Thoracic aorta (tissue), 2 donors: ENCODE data around the gene NSUN4. TPM values are rescaled to one million over a fixed set of nuclear protein-coding genes. Genes with fewer than 3 reads are reported as not detected.
"Not testable (repeated sequence)": the region's sequence is repeated elsewhere in the genome, so short reads cannot be mapped to it uniquely, and the experiment has no call there.

Experiments
- ATAC-seq: fragments of 150-250 bp; one replicate; pipeline ENCODE4 v1.8.0; 2017; ENCODE audit warnings: low read depth; ENCODE audit not compliant: insufficient number of reproducible peaks, low FRiP score
- DNase-seq: peaks from one replicate; pipeline ENCODE4 v3.0.0-alpha.2; 2020; ENCODE audit warnings: low spot score
- H3K27ac ChIP-seq, 2 donors: fragments of 200-600 bp; sonication (generic); 1 replicate in 1 of 2; 2 replicates in 1 of 2; pipeline ENCODE4 v1.5.1; 2016; ENCODE audit warnings: mild to moderate bottlenecking in 2 of 2, moderate library complexity in 2 of 2
- H3K27me3 ChIP-seq: fragments of 200-600 bp; sonication (generic); replicated peaks from 2 replicates; pipeline ENCODE4 v1.6.0; 2016; ENCODE audit warnings: mild to moderate bottlenecking; ENCODE audit not compliant: insufficient read depth
- H3K36me3 ChIP-seq: fragments of 200-600 bp; sonication (generic); one replicate; pipeline ENCODE4 v1.5.1; 2016
- H3K4me1 ChIP-seq, 2 donors: fragments of 200-600 bp; sonication (generic); 1 replicate in 1 of 2; 2 replicates in 1 of 2; pipeline versions ENCODE4 v1.5.1 to v1.6.0; 2016; ENCODE audit warnings: low read depth in 2 of 2, mild to moderate bottlenecking in 1 of 2; ENCODE audit not compliant: control insufficient read depth in 1 of 2
- H3K4me3 ChIP-seq: fragments of 200-600 bp; sonication (generic); 2 replicates; pipeline ENCODE4 v1.5.1; 2016; ENCODE audit warnings: mild to moderate bottlenecking
- H3K9me3 ChIP-seq: fragments of 200-600 bp; sonication (generic); 2 replicates; pipeline ENCODE4 v1.5.1; 2016
- total RNA-seq, 2 donors: library from RNA; depleted of rRNA; stranded (reverse); fragments of >200 nt; gene quantifications; one replicate each; pipeline versions ENCODE4 v1.1.0 to v1.2.3, GENCODE V29; 2016
- TF ChIP-seq, protein P1 (sequence below): fragments of 200-600 bp; sonication (generic); IDR thresholded peaks from one replicate; pipeline ENCODE4 v1.5.1; 2019; ENCODE audit warnings: antibody characterized with exemption

The NSUN4 gene
- total RNA-seq, 2 donors from 2014 or later: 22.9 to 29.3 TPM

- Histone ChIP-seq H3K36me3 (peaks cover 46% of the 10 kb centered on the region), H3K4me1 (no peaks in the 10 kb centered on the region), H3K27ac (no peak overlapping the region), H3K9me3 (no peaks in the 10 kb centered on the region), H3K4me3 (no peak overlapping the region), H3K27me3 (no peaks in the 10 kb centered on the region)
- DNase-seq: no peak
- TF ChIP-seq, protein P1, sequence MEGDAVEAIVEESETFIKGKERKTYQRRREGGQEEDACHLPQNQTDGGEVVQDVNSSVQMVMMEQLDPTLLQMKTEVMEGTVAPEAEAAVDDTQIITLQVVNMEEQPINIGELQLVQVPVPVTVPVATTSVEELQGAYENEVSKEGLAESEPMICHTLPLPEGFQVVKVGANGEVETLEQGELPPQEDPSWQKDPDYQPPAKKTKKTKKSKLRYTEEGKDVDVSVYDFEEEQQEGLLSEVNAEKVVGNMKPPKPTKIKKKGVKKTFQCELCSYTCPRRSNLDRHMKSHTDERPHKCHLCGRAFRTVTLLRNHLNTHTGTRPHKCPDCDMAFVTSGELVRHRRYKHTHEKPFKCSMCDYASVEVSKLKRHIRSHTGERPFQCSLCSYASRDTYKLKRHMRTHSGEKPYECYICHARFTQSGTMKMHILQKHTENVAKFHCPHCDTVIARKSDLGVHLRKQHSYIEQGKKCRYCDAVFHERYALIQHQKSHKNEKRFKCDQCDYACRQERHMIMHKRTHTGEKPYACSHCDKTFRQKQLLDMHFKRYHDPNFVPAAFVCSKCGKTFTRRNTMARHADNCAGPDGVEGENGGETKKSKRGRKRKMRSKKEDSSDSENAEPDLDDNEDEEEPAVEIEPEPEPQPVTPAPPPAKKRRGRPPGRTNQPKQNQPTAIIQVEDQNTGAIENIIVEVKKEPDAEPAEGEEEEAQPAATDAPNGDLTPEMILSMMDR: no peak
- no peak for ATAC-seq
Measured at GRCh38 chr1:46362158-46362557, 21.6 kb downstream of the NSUN4 start.

- no peak for DNase-seq
- no peaks in the 10 kb centered on the region for H3K27me3 ChIP-seq
- H3K36me3 ChIP-seq: peaks cover 46% of the 10 kb centered on the region
- H3K4me1 ChIP-seq: no peaks in the 10 kb centered on the region
- H3K9me3 ChIP-seq: no peaks in the 10 kb centered on the region
- no peak overlapping the region for H3K4me3 ChIP-seq
- ATAC-seq: no peak
- TF ChIP-seq, protein P1: no peak
- no peak overlapping the region for H3K27ac ChIP-seq
Measured at GRCh38 chr1:46363121-46363520, 22.5 kb downstream of the NSUN4 start.

DNA sequence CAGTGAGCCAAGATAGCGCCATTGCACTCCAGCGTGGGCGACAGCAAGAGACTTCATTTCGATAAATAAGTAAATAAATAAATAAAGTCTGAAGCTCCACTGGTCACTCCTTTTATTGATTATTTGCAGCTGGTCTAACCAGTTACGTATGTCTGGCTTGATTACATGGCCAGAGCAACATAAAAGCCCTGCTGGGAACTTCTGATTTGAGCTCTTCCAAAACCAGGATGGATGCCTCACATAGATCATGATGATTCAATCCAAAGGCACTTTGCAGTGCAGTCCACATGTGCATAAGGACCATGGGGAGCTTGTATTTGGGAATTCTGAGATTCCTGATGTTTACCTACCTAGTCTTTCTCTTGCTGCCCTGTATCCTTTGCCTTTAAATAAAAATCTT is 24.0 kb downstream of the NSUN4 start:
- Histone ChIP-seq H3K4me1 (no peaks in the 10 kb centered on the region), H3K27ac (no peak overlapping the region), H3K27me3 (no peaks in the 10 kb centered on the region), H3K9me3 (no peaks in the 10 kb centered on the region), H3K4me3 (no peak overlapping the region), H3K36me3 (peaks cover 43% of the 10 kb centered on the region)
- DNase-seq (no peak), ATAC-seq (no peak)
- TF ChIP-seq, protein P1: no peak

DNA sequence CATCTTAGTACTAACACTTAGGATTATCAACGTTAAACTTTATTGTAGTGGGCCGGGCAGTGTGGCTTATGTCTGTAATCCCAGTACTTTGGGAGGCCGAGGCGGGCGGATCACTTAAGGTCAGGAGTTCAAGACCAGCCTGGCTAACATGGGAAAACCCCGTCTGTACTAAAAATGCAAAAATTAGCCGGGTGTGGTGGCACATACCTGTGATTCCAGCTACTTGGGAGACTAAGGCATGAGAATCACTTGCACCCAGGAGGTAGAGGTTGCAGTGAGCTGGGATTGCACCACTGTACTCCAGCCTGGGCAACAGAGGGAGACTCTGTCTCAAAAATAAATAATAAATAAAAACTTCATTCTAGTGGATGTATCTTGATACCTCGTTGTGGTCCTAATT is 25.2 kb downstream of the NSUN4 start:
- not testable (repeated sequence) for H3K9me3 ChIP-seq, H3K27me3 ChIP-seq, DNase-seq, ATAC-seq, H3K27ac ChIP-seq, H3K4me1 ChIP-seq, H3K4me3 ChIP-seq
- peaks cover 38% of the 10 kb centered on the region for H3K36me3 ChIP-seq

DNA sequence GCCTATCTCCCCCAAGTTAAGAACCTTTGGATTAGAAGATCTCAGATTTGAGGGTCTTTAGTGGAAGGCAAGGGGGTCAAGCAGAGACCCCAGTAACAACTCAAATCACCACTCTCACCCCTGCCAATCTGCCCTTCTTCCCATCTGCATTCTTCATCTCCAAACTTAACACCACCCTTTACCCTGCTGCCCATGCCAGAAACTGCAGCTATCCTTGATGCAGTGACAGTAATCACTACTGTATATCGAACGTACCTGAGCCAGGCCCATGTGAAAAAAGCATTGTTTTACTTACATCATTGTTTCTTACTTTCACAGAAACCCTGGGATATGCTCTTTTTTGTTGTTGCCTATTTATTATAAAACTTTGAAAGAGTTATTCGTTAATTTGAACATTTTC is 26.5 kb downstream of the NSUN4 start:
- H3K27me3 ChIP-seq: no peaks in the 10 kb centered on the region
- no peak overlapping the region for H3K27ac ChIP-seq
- no peak overlapping the region for H3K4me3 ChIP-seq
- peaks cover 25% of the 10 kb centered on the region for H3K36me3 ChIP-seq
- ATAC-seq: no peak
- H3K9me3 ChIP-seq: no peaks in the 10 kb centered on the region
- TF ChIP-seq, protein P1: no peak
- no peaks in the 10 kb centered on the region for H3K4me1 ChIP-seq
- no peak for DNase-seq

DNA sequence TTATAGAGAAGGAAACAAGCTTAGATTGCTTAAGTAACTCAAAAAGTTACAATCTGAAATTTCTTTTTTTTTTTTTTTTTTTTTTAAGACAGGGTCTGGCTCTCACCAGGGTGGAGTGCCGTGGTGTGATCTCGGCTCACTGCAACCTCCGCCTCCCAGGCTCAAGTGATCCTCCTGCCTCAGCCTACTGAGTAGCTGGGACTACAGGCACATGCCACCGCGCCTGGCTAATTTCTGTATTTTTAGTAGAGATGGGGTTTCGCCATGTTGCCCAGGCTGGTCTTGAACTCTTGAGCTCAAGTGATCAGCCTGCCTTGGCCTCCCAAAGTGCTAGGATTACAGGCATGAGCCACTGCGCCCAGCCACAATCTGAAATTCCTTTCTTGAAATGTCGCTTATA is 27.1 kb downstream of the NSUN4 start:
- DNase-seq, H3K9me3 ChIP-seq, H3K4me3 ChIP-seq, ATAC-seq, H3K27ac ChIP-seq, H3K27me3 ChIP-seq, H3K4me1 ChIP-seq: not testable (repeated sequence)
- peaks cover 19% of the 10 kb centered on the region for H3K36me3 ChIP-seq
